ENCODE results near the gene HECTD2.
"Not testable (repeated sequence)": the region's sequence is repeated elsewhere in the genome, so short reads cannot be mapped to it uniquely, and the experiment has no call there.

HECTD2 gene

GRCh38 chr10:91433620-91434019 lies 23.5 kb downstream of the HECTD2 start:
- WGBS, 2 donors (ENCODE audit: extremely low coverage in 2 of 2, insufficient read length in 2 of 2, insufficient replicate concordance in 1 of 2): no CpG with 5 or more reads among the region's 2 CpGs
- no peak overlapping the region for H3K4me2 ChIP-seq (ENCODE audit: insufficient read depth, low read length, poor library complexity, severe bottlenecking)
- H2BK15ac ChIP-seq (ENCODE audit: low read length): no peak overlapping the region
- no peak overlapping the region for H2BK120ac ChIP-seq (ENCODE audit: low read depth, low read length)
- H2BK5ac ChIP-seq (ENCODE audit: low read length): no peak overlapping the region
- H3K9me3 ChIP-seq (replicated peaks in 1 of 2; ENCODE audit: control insufficient read depth in 2 of 2, insufficient read depth in 1 of 2, low read depth in 1 of 2, low read length in 2 of 2): peaks cover 0 to 9% of the 10 kb centered on the region in 2 donors
- no peak overlapping the region for H2AK5ac ChIP-seq (ENCODE audit: low read depth, low read length)
- H4K91ac ChIP-seq (ENCODE audit: low read depth, low read length, poor library complexity): no peak overlapping the region
- H3K4me1 ChIP-seq (ENCODE audit: control insufficient read depth in 2 of 2, insufficient read depth in 1 of 2, low read depth in 1 of 2, low read length in 2 of 2): peaks cover 0 to 3% of the 10 kb centered on the region in 2 donors
- no peak overlapping the region for H2AFZ ChIP-seq (ENCODE audit: low read length)
- no peak overlapping the region for H3K4ac ChIP-seq (ENCODE audit: low read length)
- H2BK12ac ChIP-seq (ENCODE audit: low read length): no peak overlapping the region
- H3K18ac ChIP-seq (ENCODE audit: low read length): no peak overlapping the region
- no peaks in the 10 kb centered on the region for H3K79me1 ChIP-seq (ENCODE audit: low read depth, low read length)
- H3K9ac ChIP-seq (ENCODE audit: low read depth, low read length, poor library complexity): no peak overlapping the region
- DNase-seq (ENCODE audit: low spot score): no peak
- peaks cover 5 to 50% of the 10 kb centered on the region in 2 donors for H3K36me3 ChIP-seq (replicated peaks in 1 of 2; ENCODE audit: control insufficient read depth in 2 of 2, insufficient read depth in 2 of 2, low read length in 2 of 2)
- no peak overlapping the region for H3K23ac ChIP-seq (ENCODE audit: low read depth, low read length, poor library complexity)
- H3K14ac ChIP-seq (ENCODE audit: low read length): no peak overlapping the region
- no peak overlapping the region for H4K8ac ChIP-seq (ENCODE audit: low read depth, low read length)
- no peak overlapping the region for H3K27ac ChIP-seq (replicated peaks; ENCODE audit: low read length)
- H3K4me3 ChIP-seq (ENCODE audit: low read length in 2 of 2): no peak overlapping the region
- no peaks in the 10 kb centered on the region for H3K27me3 ChIP-seq (ENCODE audit: control insufficient read depth in 3 of 3, insufficient read depth in 3 of 3, low read depth in 1 of 3, low read length in 3 of 3)

- no peak overlapping the region for H2BK5ac ChIP-seq (ENCODE audit: low read length)
- H3K18ac ChIP-seq (ENCODE audit: low read length): no peak overlapping the region
- no peak overlapping the region for H2AFZ ChIP-seq (ENCODE audit: low read length)
Measured at GRCh38 chr10:91434041-91434440, 23.9 kb downstream of the HECTD2 start.

GRCh38 chr10:91435241-91435640 lies 25.1 kb downstream of the HECTD2 start:
- no peak overlapping the region for H2BK15ac ChIP-seq (ENCODE audit: low read length)
- H2AFZ ChIP-seq (ENCODE audit: low read length): no peak overlapping the region
- no peak overlapping the region for H3K14ac ChIP-seq (ENCODE audit: low read length)
- no peak overlapping the region for H2AK5ac ChIP-seq (ENCODE audit: low read depth, low read length)
- H4K91ac ChIP-seq (ENCODE audit: low read depth, low read length, poor library complexity): no peak overlapping the region
- no peak overlapping the region for H3K4me3 ChIP-seq (ENCODE audit: low read length in 2 of 2)
- H3K79me1 ChIP-seq (ENCODE audit: low read depth, low read length): no peaks in the 10 kb centered on the region
- peaks cover 5 to 50% of the 10 kb centered on the region in 2 donors for H3K36me3 ChIP-seq (replicated peaks in 1 of 2; ENCODE audit: control insufficient read depth in 2 of 2, insufficient read depth in 2 of 2, low read length in 2 of 2)
- peaks cover 0 to 9% of the 10 kb centered on the region in 2 donors for H3K9me3 ChIP-seq (replicated peaks in 1 of 2; ENCODE audit: control insufficient read depth in 2 of 2, insufficient read depth in 1 of 2, low read depth in 1 of 2, low read length in 2 of 2)
- no peak overlapping the region for H3K27ac ChIP-seq (replicated peaks; ENCODE audit: low read length)
- no CpG with 5 or more reads among the region's 2 CpGs for WGBS, 2 donors (ENCODE audit: extremely low coverage in 2 of 2, insufficient read length in 2 of 2, insufficient replicate concordance in 1 of 2)
- H3K9ac ChIP-seq (ENCODE audit: low read depth, low read length, poor library complexity): no peak overlapping the region
- H3K27me3 ChIP-seq (ENCODE audit: control insufficient read depth in 3 of 3, insufficient read depth in 3 of 3, low read depth in 1 of 3, low read length in 3 of 3): no peaks in the 10 kb centered on the region
- no peak overlapping the region for H4K8ac ChIP-seq (ENCODE audit: low read depth, low read length)
- no peak overlapping the region for H2BK12ac ChIP-seq (ENCODE audit: low read length)
- peaks cover 0 to 3% of the 10 kb centered on the region in 2 donors for H3K4me1 ChIP-seq (ENCODE audit: control insufficient read depth in 2 of 2, insufficient read depth in 1 of 2, low read depth in 1 of 2, low read length in 2 of 2)
- H3K4ac ChIP-seq (ENCODE audit: low read length): no peak overlapping the region
- H2BK120ac ChIP-seq (ENCODE audit: low read depth, low read length): no peak overlapping the region
- H3K18ac ChIP-seq (ENCODE audit: low read length): no peak overlapping the region
- H3K4me2 ChIP-seq (ENCODE audit: insufficient read depth, low read length, poor library complexity, severe bottlenecking): no peak overlapping the region
- H2BK5ac ChIP-seq (ENCODE audit: low read length): no peak overlapping the region
- no peak overlapping the region for H3K23ac ChIP-seq (ENCODE audit: low read depth, low read length, poor library complexity)
- DNase-seq (ENCODE audit: low spot score): no peak

More at GRCh38 chr10:91434041-91434440, 23.9 kb downstream of the HECTD2 start:
- Histone ChIP-seq H3K27me3 (ENCODE audit: control insufficient read depth in 3 of 3, insufficient read depth in 3 of 3, low read depth in 1 of 3, low read length in 3 of 3) (no peaks in the 10 kb centered on the region), H3K14ac (ENCODE audit: low read length) (no peak overlapping the region), H3K27ac (replicated peaks; ENCODE audit: low read length) (no peak overlapping the region), H3K23ac (ENCODE audit: low read depth, low read length, poor library complexity) (no peak overlapping the region), H3K4ac (ENCODE audit: low read length) (no peak overlapping the region), H3K4me2 (ENCODE audit: insufficient read depth, low read length, poor library complexity, severe bottlenecking) (no peak overlapping the region), H3K4me1 (ENCODE audit: control insufficient read depth in 2 of 2, insufficient read depth in 1 of 2, low read depth in 1 of 2, low read length in 2 of 2) (peaks cover 0 to 3% of the 10 kb centered on the region in 2 donors), H2BK15ac (ENCODE audit: low read length) (no peak overlapping the region), H3K9ac (ENCODE audit: low read depth, low read length, poor library complexity) (no peak overlapping the region), H3K4me3 (ENCODE audit: low read length in 2 of 2) (no peak overlapping the region), H2AK5ac (ENCODE audit: low read depth, low read length) (no peak overlapping the region), H4K91ac (ENCODE audit: low read depth, low read length, poor library complexity) (no peak overlapping the region), H3K36me3 (replicated peaks in 1 of 2; ENCODE audit: control insufficient read depth in 2 of 2, insufficient read depth in 2 of 2, low read length in 2 of 2) (peaks cover 5 to 50% of the 10 kb centered on the region in 2 donors), H2BK120ac (ENCODE audit: low read depth, low read length) (no peak overlapping the region), H3K79me1 (ENCODE audit: low read depth, low read length) (no peaks in the 10 kb centered on the region), H4K8ac (ENCODE audit: low read depth, low read length) (no peak overlapping the region), H2BK12ac (ENCODE audit: low read length) (no peak overlapping the region), H3K9me3 (replicated peaks in 1 of 2; ENCODE audit: control insufficient read depth in 2 of 2, insufficient read depth in 1 of 2, low read depth in 1 of 2, low read length in 2 of 2) (peaks cover 0 to 9% of the 10 kb centered on the region in 2 donors)
- no CpG with 5 or more reads among the region's 1 CpG for WGBS, 2 donors (ENCODE audit: extremely low coverage in 2 of 2, insufficient read length in 2 of 2, insufficient replicate concordance in 1 of 2)
- DNase-seq (ENCODE audit: low spot score): no peak

- WGBS, 2 donors (ENCODE audit: extremely low coverage in 2 of 2, insufficient read length in 2 of 2, insufficient replicate concordance in 1 of 2): no CpG with 5 or more reads among the region's 2 CpGs
- not testable (repeated sequence) for H3K79me1 ChIP-seq (ENCODE audit: low read depth, low read length); H2BK15ac ChIP-seq (ENCODE audit: low read length); H3K4ac ChIP-seq (ENCODE audit: low read length); H3K27ac ChIP-seq (replicated peaks; ENCODE audit: low read length); H3K4me2 ChIP-seq (ENCODE audit: insufficient read depth, low read length, poor library complexity, severe bottlenecking); H3K9ac ChIP-seq (ENCODE audit: low read depth, low read length, poor library complexity); H2BK120ac ChIP-seq (ENCODE audit: low read depth, low read length); H2AK5ac ChIP-seq (ENCODE audit: low read depth, low read length); H3K27me3 ChIP-seq (ENCODE audit: control insufficient read depth in 3 of 3, insufficient read depth in 3 of 3, low read depth in 1 of 3, low read length in 3 of 3); H4K8ac ChIP-seq (ENCODE audit: low read depth, low read length); H3K4me3 ChIP-seq (ENCODE audit: low read length in 2 of 2); H3K9me3 ChIP-seq (replicated peaks in 1 of 2; ENCODE audit: control insufficient read depth in 2 of 2, insufficient read depth in 1 of 2, low read depth in 1 of 2, low read length in 2 of 2); H3K23ac ChIP-seq (ENCODE audit: low read depth, low read length, poor library complexity); H2BK12ac ChIP-seq (ENCODE audit: low read length); H2AFZ ChIP-seq (ENCODE audit: low read length); H2BK5ac ChIP-seq (ENCODE audit: low read length); H4K91ac ChIP-seq (ENCODE audit: low read depth, low read length, poor library complexity); DNase-seq (ENCODE audit: low spot score); H3K4me1 ChIP-seq (ENCODE audit: control insufficient read depth in 2 of 2, insufficient read depth in 1 of 2, low read depth in 1 of 2, low read length in 2 of 2); H3K18ac ChIP-seq (ENCODE audit: low read length); H3K14ac ChIP-seq (ENCODE audit: low read length)
- peaks cover 5 to 42% of the 10 kb centered on the region in 2 donors for H3K36me3 ChIP-seq (replicated peaks in 1 of 2; ENCODE audit: control insufficient read depth in 2 of 2, insufficient read depth in 2 of 2, low read length in 2 of 2)
Measured at GRCh38 chr10:91438228-91438627, 28.1 kb downstream of the HECTD2 start.
